Right ventricle myocardium superior (tissue), 1 donor: Measurements from ENCODE around the gene ZFYVE21. TPM values are rescaled to one million over a fixed set of nuclear protein-coding genes. Genes with fewer than 3 reads are reported as not detected.
"Not testable (repeated sequence)": the region's sequence is repeated elsewhere in the genome, so short reads cannot be mapped to it uniquely, and the experiment has no call there.

Source experiments
- ATAC-seq: fragments of 200-7000 bp; cut with Tn5 transposase; one replicate; pipeline ENCODE4 v1.9.1; 2020; ENCODE audit warnings: mild to moderate bottlenecking; ENCODE audit not compliant: poor library complexity
- DNase-seq: peaks from one replicate; pipeline ENCODE4 v3.0.0-alpha.2; 2020
- intact Hi-C: fragments of 100-400 bp; cut with DNase I; formaldehyde crosslinking; loops from one replicate; pipeline ENCODE4 v1.11.2; 2022
- total RNA-seq: library from RNA; stranded (reverse); fragmentation: NEBNext Ultra II Directional; extraction: Animal tissue kit (Norgen Biotek cat#: 25700); gene quantifications from one replicate; pipeline ENCODE4 v1.2.1, GENCODE V29; 2021
- donor health status: DM: no; HTN: yes; CAD: no; lungs with severe emphysema.

Gene ZFYVE21
- total RNA-seq, 1 donor from 2014 or later: 46.2 TPM

DNA sequence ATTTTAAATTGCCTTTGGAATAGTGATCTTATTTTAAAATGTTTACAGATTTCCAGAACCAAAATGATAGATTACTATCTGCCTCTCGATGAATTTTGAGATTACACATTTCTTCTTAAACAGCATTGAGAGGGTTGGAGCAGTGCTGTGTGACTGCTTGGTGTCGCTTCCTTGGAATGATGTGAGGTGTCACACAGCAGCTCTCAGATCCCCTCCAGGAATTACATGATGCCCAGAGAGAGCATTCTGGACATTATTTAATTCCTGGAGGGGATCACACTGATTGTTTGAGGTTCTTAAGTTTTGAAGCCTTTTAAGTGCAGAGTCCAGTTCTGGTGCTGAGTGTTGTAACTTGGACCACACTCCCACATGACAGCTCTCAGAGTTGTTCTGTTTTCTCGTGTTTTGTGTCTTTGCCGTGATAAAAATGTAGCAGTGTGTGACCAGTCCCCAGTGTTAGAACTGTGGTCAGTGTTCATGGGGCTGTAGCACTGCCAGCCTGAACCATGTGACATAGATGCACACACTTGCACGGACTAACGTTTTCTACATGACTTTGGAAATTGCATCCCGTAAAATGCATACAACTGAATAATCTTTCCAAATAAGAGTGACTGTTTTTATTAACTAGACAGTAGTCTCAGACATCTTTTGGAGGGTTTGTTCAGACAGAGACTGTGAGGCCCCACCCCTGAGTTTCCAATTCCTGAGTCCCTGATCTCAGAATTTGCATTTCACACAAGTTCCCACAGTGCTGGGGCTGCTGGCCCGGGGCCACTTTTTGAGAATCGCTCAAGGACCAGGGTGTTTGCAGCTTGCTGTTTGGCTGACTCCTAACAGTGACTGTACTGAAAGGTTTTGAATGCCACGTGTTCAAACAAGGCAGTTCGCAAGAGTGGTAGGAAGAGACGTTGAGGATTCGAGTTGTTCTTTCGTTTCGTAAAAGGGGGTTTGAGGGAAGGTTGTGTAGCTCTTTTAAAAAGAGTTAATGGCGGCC is 26.4 kb upstream of the ZFYVE21 start:
- intact Hi-C loops: no loop called here
- peak; percentile 62 for ATAC-seq
- no peak for DNase-seq

DNA sequence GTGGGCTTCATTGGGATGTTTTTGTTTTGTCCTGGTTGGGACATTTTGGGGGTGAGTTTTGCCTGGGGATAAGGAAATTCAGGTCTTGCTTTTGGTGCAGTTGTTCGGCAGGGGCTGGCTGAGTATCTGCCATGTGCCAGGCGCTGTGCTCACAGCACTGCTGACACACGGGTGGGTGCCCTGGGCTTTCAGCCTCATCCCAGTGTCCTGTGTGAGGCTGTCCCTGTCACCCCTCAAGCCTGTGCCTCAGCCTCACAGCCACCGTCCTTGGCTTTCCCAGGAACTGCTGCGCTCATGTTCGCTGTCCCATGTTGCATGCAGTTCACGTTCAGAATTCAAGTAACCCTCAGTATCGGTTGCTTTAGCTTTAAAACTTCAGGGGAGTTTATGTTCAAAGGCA is 25.3 kb upstream of the ZFYVE21 start:
- no peak for DNase-seq
- no peak for ATAC-seq
- intact Hi-C loops: loop anchor here (10.0 kb wide), 1 partner anchor 116 kb away; no protein-coding TSS in a partner anchor

DNA sequence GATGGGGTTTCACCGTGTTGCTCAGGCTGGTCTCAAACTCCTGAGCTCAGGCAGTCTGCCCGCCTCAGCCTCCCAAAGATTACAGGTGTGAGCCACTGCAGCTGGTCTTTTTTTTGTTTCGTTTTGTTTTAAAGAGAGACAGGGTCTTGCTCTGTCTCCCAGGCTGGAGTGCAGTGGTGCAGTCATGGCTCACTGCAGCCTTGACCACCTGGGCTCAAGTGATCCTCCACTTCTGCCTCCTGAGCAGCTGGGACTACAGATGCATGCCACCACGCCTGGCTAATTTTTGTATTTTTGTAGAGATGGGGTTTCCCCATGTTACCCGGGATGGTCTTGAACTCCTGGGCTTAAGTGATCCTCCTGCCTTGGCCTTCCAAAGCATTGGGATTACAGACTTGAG is 24.0 kb upstream of the ZFYVE21 start:
- not testable (repeated sequence) for ATAC-seq, DNase-seq
- intact Hi-C loops: loop anchor here (10.0 kb wide), 1 partner anchor 117 kb away; no protein-coding TSS in a partner anchor

DNA sequence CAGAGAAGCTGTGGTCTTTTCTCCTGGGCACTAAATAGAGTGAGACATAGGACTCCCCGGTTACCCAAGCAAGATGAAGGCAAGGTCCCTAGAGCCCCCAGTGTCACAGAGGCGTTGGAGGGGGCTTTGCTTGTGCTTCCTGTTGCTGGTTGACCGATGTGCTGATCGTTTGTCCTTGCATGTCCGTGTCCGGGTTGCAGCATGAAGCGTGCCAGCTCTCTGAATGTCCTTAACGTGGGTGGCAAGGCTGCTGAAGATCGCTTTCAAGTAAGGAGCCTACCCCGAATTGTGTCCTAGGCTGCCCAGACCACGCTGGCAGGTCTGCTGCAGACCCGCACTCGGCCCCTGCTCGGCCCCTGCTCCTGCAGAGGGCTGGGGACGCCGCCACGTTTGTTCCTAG is 23.5 kb upstream of the ZFYVE21 start:
- ATAC-seq (no peak), DNase-seq (no peak)
- intact Hi-C loops: loop anchor here (10.0 kb wide), 1 partner anchor 117 kb away; no protein-coding TSS in a partner anchor

DNA sequence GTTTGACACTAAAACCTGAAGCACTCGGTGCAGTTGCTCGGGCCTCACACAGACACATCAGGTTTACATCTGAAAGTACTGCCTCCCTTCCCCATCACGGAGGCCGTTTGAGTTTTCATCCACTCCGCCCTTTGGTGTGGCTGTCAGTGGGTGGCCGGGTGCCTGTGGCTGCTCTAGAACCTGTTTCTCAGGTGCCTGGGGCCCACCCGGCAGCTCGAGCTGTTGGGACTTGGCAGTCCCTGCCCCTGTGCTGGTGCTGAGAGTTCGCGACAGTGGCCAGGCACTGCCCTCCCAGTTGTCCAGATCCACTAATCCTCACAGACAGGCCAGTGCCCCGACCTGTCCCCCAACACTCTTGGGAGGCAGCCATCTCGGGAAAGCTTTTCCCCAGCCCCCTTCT is 22.7 kb upstream of the ZFYVE21 start:
- ATAC-seq (no peak), DNase-seq (no peak)
- intact Hi-C loops: loop anchor here (10.0 kb wide), 1 partner anchor 118 kb away; no protein-coding TSS in a partner anchor

DNA sequence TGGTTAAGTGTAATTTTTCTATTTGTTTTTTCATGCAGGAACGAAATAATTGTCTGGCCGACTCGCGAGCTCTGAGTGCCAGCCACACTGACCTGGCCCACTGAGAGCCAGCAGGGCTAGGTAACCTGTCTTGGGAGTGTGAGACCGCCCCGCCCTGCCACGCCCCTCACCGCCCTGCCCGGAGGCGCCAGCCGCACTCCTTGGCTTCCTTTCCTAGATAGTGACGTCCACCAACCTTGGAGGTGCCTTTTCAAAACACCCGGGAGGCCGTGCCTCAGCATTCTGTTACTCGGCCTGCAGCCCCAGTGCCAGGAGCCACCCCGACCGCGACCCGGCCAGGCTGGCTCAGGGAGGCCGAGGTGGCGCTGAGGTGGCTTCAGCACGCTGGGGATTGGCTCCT is 22.1 kb upstream of the ZFYVE21 start:
- DNase-seq: no peak
- no peak for ATAC-seq

DNA sequence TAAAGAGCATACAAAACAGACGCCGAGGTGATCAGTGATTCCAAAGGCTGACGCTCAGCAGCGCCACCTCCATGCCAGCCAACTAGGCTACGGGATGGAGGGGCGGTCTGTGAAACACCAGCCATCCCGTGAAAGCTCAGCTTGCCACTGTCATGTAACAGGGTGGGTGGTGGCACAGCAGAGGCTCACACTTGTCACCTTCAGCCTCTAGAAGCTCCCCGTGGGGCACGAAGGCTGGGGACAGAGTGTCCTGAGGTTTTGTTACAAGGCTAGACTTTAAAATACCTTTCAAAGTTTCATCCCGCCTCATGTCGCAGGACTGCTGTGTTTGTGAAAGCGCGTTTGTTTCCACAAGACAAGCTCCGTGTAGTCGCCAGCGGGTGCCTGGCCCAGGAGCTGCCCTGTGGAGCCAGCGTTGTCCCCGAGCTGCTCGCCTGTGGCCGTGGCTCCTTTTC is 21.0 kb upstream of the ZFYVE21 start:
- DNase-seq (no peak), ATAC-seq (no peak)
- intact Hi-C loops: loop anchor here (10.0 kb wide), 1 partner anchor 120 kb away; no protein-coding TSS in a partner anchor

More for the DNA sequence above, 22.1 kb upstream of the ZFYVE21 start:
- intact Hi-C loops: loop anchor here (10.0 kb wide), 1 partner anchor 119 kb away; no protein-coding TSS in a partner anchor

DNA sequence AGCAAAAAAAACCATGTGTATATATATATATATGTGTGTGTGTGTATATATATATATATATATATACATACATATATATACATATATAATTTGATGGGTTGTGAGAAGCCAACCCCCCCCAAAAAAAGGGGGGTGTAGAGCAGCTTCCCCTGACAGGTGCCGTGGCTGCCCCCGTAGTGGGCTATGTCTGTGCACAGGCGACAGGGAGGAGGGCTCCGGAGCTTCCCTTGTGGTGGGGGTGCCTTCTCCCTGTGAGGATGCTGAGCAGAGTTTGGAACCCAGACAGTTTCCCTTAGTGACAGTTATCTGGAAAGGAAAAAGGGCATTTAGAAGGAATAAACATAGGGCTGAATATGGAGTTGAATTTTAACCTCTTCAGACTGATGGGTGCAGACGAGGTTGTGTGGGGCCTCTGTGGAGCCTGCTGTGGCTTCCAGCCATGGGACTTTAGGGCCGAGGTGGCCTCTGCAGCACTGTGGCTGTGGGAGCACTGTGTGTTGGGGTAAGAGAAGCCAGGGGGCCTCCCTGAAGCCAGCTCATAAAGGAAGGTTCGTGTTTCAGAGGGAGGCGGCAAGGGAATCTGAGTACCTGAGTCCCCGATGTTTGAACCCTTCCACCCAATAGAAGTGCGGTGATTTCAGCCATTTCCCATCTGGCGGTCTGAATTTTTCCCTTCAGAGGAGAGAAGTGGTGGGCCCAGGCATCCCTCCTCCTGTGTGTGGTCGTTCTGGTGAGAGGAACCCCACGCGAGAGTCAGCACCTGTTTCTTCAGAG is 20.1 kb upstream of the ZFYVE21 start:
- intact Hi-C loops: loop anchor here (10.0 kb wide), 1 partner anchor 121 kb away; no protein-coding TSS in a partner anchor
- DNase-seq: no peak
- no peak for ATAC-seq

DNA sequence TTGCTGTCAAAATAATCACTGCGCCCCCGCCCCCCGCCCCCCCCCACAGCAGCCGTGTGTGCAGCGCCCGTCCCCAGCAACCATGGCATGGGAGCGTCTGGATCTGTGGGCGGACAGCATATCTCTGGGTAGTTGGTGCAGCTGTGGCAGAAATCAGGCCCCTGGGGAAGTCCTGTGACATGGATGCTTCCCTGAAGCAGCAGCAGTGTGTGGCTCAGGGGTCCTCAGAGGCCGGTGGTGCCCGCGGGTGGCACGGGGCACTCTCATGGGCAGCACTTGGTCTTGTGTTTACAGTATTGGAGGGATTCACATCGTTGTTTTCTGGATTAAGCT is 19.6 kb upstream of the ZFYVE21 start:
- intact Hi-C loops: loop anchor here (10.0 kb wide), 1 partner anchor 121 kb away; no protein-coding TSS in a partner anchor
- DNase-seq (no peak), ATAC-seq (no peak)

DNA sequence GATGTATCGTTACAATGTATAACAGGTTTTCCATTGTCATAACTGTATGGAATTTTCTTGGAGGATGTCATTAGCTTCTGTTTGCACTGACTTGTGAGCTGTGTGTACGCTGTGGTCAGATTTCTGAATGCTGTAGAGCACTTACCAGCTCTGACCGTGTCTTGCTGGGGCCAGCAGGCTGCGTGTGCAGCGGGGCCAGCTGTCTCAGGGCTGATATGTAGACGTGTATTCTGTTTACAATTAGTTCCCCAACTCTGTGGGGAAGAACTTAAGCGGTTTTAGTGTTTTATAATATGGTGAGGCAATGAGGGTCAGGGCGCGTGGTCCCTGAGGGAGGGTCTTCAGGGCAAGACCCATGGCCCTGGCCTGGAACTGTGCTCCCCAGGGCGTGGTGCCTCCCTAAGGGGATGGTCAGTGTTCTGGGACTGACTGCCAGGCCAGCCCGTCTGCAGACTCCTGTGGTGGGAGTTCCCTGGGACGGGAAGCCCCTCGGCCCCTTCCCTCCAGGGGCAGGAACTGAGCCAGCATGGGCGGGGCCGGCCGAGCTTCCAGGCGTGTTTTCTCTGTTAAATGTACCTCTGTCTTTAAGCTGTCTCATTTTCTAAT is 19.0 kb upstream of the ZFYVE21 start:
- intact Hi-C loops: loop anchor here (10.0 kb wide), 1 partner anchor 122 kb away; no protein-coding TSS in a partner anchor
- DNase-seq: peak; percentile 74
- ATAC-seq: peak; percentile 44

DNA sequence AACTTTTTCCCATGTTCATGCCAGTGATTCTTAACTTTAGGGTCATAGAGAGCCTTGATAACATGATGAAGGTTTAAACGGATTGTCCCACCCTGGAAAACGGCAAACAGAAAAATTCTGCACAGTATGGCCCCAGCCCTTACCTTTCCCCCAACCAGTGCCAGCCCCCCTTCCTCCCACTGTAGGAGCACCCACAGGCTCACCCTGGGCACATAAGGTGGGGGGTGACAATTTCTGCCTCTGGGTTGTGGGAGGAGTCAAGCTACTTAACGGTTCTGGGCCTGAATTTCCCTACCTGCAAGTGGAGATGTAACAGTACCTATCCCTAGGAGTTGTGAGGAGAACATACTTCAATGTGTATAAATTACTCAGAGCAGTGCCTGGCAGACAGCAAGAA is 18.4 kb upstream of the ZFYVE21 start:
- DNase-seq (no peak), ATAC-seq (no peak)
- intact Hi-C loops: loop anchor here (10.0 kb wide), 1 partner anchor 122 kb away; no protein-coding TSS in a partner anchor

DNA sequence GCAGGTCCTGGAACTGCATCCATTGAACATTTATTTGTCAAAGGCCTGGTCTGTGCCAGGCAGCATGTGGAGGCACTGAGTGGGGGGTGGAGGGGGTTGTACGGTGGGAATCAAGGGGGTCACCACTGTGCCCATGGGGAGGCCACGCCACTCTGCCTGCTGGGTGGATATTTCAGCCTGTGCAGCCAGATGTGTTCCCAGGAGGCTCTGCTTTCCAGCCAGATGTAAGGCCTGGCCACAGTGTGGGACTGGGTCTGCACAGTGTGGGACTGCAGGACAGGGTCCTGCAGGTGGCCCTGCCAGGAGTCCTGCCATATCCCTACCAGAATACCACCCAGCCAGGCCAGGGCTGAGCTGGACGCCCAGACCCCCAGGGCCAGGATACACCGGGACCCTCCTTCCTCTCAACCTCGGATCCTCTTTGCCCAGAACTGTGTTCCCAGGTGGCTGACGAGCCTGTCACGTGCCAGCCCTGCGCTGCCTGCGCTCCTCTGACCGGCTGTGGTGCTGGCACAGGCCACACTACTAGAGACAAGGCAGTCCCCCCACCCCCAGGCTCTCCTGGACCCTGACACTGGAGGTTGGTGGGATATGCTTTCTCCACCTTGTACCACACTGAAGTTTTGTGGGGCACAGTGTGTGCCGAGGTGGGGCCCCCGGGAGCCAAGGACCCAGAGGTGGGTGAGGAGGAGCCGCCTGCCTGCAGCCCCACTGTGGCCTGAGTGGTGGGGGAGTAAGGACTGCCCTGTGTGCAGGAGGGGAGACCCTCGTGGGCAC is 17.8 kb upstream of the ZFYVE21 start:
- ATAC-seq: no peak
- DNase-seq: no peak
- intact Hi-C loops: loop anchor here (10.0 kb wide), 1 partner anchor 123 kb away; no protein-coding TSS in a partner anchor

DNA sequence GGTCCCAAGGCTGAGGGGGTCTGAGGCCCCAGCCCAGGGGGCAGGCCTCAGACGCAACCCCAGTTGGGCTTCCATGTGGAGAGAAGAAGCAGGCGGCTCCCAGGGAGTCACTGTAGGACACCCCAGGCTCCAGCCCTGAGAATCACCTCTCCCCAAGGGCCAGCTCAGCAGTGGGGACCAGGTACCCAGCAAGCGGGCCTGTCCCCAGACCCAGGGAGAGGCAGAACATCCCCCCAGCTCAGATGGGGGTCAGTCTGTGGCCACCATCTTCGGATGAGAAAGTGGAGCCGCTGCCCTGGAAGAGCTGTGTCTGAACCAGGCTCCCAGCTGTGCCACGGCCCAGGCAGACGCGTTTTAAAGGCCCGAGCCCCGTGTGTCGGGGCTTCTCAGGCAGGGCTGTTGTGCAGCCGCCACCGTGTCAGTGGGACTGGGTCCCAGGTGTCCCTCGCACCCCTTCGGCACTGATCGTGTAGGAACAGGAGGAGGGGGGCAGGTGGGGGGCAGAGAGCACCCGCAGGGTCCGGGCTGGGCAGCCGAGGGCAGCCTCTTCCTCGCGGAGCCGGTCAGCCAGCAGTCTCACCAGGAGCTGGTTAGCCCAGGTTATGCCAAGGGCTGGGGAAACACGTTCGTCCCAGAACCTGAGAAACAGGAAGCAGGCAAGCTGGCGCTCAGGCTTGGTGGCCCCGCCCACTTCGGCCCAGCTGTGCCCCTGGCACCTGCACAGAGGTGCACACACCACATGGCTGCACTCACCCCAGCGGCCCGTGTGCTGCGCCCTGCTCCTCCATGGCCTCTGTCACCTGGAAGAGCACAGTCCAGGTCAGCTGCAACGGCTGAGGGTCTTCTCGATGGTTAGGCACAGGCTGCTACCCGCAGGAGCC is 17.0 kb upstream of the ZFYVE21 start:
- intact Hi-C loops: loop anchor here (10.0 kb wide), 1 partner anchor 124 kb away; no protein-coding TSS in a partner anchor
- DNase-seq: peak; percentile 39
- no peak for ATAC-seq

DNA sequence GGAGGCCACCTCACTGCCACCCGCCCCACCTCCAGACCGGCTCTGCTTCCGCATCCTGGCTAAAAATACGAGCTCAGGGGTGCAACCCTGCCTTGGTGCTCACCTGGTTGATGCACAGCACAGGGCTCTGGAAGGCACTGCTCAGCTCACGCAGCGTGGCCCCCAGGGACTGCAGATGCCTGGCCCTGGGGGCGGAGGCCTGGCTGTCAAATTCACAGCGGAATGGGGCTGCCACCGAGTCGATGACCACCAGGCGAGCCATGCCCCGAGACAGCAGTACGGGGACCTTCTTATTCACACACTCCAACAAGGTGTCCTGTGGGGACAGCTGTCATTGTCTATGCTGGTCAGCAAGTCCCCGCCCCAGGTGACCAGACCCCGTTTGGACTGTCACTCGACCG is 16.3 kb upstream of the ZFYVE21 start:
- intact Hi-C loops: loop anchor here (10.0 kb wide), 1 partner anchor 124 kb away; no protein-coding TSS in a partner anchor
- ATAC-seq: no peak

DNA sequence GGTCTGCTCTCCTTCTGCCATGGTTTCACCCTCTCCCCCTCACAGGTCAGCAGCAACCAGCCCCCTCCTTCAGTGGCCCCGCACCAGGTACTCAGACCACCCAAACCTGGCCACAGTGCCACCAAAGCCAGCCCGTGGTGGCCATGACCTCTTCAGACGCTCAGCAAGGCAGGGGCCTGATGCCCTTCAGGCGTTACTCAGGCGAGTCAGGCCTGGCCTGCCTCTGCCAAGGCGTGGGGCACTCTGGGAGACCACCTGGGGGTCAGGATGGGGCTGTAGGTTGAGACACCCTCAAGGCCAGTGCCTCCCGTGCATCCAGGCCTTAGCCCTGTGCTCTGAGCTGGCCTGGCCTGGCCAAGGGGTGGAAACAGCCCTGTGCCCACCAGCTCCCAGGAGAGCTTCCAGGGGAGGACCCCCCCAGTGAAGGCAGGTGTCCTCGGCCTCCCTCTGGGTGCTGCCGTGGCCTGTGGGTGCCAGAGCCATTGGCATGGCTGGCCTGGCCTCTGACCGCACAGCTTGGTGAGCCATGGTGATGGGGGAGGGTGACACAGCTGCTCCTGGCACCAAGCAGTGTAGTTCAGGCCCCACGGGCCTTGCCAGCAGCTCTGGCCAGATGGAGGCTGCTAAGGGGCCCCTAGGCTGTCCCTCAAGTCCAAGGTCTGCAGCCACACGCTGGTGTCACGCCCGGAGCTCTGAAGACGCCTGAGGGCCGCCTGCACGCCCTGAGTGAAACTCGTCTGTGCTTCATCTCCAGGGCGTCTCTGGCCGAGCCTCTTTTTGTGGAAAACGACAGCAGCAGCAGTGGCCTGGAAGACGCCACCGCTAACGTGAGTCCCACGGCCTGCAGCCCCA is 15.5 kb upstream of the ZFYVE21 start:
- intact Hi-C loops: loop anchor here (10.0 kb wide), 1 partner anchor 125 kb away; no protein-coding TSS in a partner anchor
- ATAC-seq (peak; percentile 66), DNase-seq (peak; percentile 72)

More for the DNA sequence above, 16.3 kb upstream of the ZFYVE21 start:
- peak; percentile 40 for DNase-seq
